Gastrocnemius medialis (tissue), 4 donors: ENCODE measurements around the gene ASPM. TPM values are rescaled to one million over a fixed set of nuclear protein-coding genes. Genes with fewer than 3 reads are reported as not detected.

Experiments
- ATAC-seq, 2 donors: fragments of 150-250 bp; one replicate each; pipeline ENCODE4 v1.9.1; 2016
- DNase-seq, 2 donors: peaks; one replicate each; pipeline ENCODE4 v3.0.0-alpha.2; 2019
- H3K27ac ChIP-seq, 4 donors: fragments of 200-600 bp; sonication (generic); 1 replicate in 1 of 4; 2 replicates in 3 of 4; pipeline ENCODE4 v1.5.1; 2016 to 2018; ENCODE audit warnings: mild to moderate bottlenecking in 2 of 4, moderate library complexity in 1 of 4
- H3K27me3 ChIP-seq, 3 donors: fragments of 200-600 bp; sonication (generic) in 2 of 3; 1 replicate in 1 of 3; 2 replicates in 2 of 3; pipeline versions ENCODE4 v1.5.1 to v1.6.0; 2016 to 2019; ENCODE audit warnings: mild to moderate bottlenecking in 1 of 3, moderate library complexity in 1 of 3
- H3K36me3 ChIP-seq, 2 donors: fragments of 200-600 bp; sonication (generic) in 1 of 2; one replicate each; pipeline ENCODE4 v1.5.1; 2017 to 2018
- H3K4me1 ChIP-seq, 2 donors: fragments of 200-600 bp; sonication (generic) in 1 of 2; one replicate each; pipeline ENCODE4 v1.5.1; 2016 to 2017; ENCODE audit warnings: mild to moderate bottlenecking in 2 of 2
- H3K4me3 ChIP-seq, 4 donors: fragments of 200-600 bp; sonication (generic) in 3 of 4; 1 replicate in 1 of 4; 2 replicates in 3 of 4; pipeline ENCODE4 v1.5.1; 2016 to 2019; ENCODE audit warnings: mild to moderate bottlenecking in 2 of 4
- H3K9me3 ChIP-seq, 3 donors: fragments of 200-600 bp; sonication (generic) in 2 of 3; 1 replicate in 1 of 3; 2 replicates in 2 of 3; pipeline ENCODE4 v1.5.1; 2016 to 2019
- CTCF ChIP-seq, 5 experiments: fragments of 450-650 bp in 3 of 5; fragments of 200-600 bp in 2 of 5; sonication (generic) in 2 of 5; IDR thresholded peaks in 4 of 5; conservative IDR thresholded peaks in 1 of 5; 1 replicate in 4 of 5; 2 replicates in 1 of 5; pipeline ENCODE4 v1.5.1; 2016 to 2019; ENCODE audit warnings: antibody characterized with exemption in 5 of 5, mild to moderate bottlenecking in 3 of 5, moderate library complexity in 3 of 5
- POLR2A ChIP-seq, 2 donors: fragments of 450-650 bp; IDR thresholded peaks; one replicate each; pipeline ENCODE4 v1.6.1; 2017; ENCODE audit warnings: antibody characterized with exemption in 2 of 2, mild to moderate bottlenecking in 2 of 2, moderate library complexity in 2 of 2
- in situ Hi-C, 4 donors: fragments of 200-750 bp; cut with MboI; loops; one replicate each; pipeline versions ENCODE4 v1.15.0 to v1.8.0; 2017; ENCODE audit warnings: low sequenced_read_pairs in 4 of 4
- intact Hi-C: fragments of 100-400 bp; cut with DNase I; formaldehyde crosslinking; loops from one replicate; pipeline ENCODE4 v1.15.1; 2023; ENCODE audit warnings: low total_unique reads
- total RNA-seq, 4 donors: library from RNA; depleted of rRNA; stranded (reverse); fragments of >200 nt; gene quantifications; one replicate each; pipeline versions ENCODE4 v1.1.0 to v1.2.3, GENCODE V29; 2016

The ASPM gene
- total RNA-seq, 4 donors from 2014 or later: 0.05 to 0.52 (median 0.26) TPM

GRCh38 chr1:197150336-197151005 lies 4.0 kb upstream of the ASPM start:
- ATAC-seq: no peak
- no peak for DNase-seq
- H3K36me3 ChIP-seq: no peaks in the 10 kb centered on the region
- H3K9me3 ChIP-seq: no peaks in the 10 kb centered on the region
- intact Hi-C loops: no loop called here
- H3K4me1 ChIP-seq: peaks cover 0 to 6% of the 10 kb centered on the region in 2 donors
- no peak overlapping the region for H3K27ac ChIP-seq
- no peak for TF ChIP-seq POLR2A (IDR thresholded peaks at IDR 0.05)
- no peak for TF ChIP-seq CTCF (IDR thresholded peaks at IDR 0.05 in 4 of 5, conservative IDR thresholded peaks at IDR 0.05 in 1 of 5)
- peaks cover 0 to 4% (median 1%) of the 10 kb centered on the region in 3 donors for H3K27me3 ChIP-seq
- in situ Hi-C loops: no loop called here
- H3K4me3 ChIP-seq: no peak overlapping the region

- Histone ChIP-seq H3K27ac (no peak overlapping the region), H3K27me3 (peaks cover 0 to 9% (median 3%) of the 10 kb centered on the region in 3 donors), H3K9me3 (no peaks in the 10 kb centered on the region), H3K4me1 (peaks cover 0 to 6% of the 10 kb centered on the region in 2 donors), H3K4me3 (no peak overlapping the region), H3K36me3 (no peaks in the 10 kb centered on the region)
- TF ChIP-seq CTCF (IDR thresholded peaks at IDR 0.05 in 4 of 5, conservative IDR thresholded peaks at IDR 0.05 in 1 of 5) (no peak), POLR2A (IDR thresholded peaks at IDR 0.05) (no peak)
- ATAC-seq (no peak), DNase-seq (no peak)
- in situ Hi-C loops (no loop called here), intact Hi-C loops (loop anchor here (5.0 kb wide), 1 partner anchor 48 kb away; no protein-coding TSS in a partner anchor)
Observed at GRCh38 chr1:197149340-197149739, 2.9 kb upstream of the ASPM start.

GRCh38 chr1:197145446-197146024 lies 934 bp downstream of the ASPM start:
- Histone ChIP-seq H3K36me3 (no peaks in the 10 kb centered on the region), H3K4me1 (peaks cover 0 to 6% of the 10 kb centered on the region in 2 donors), H3K4me3 (peak overlapping the region; percentile 69 to 78 (median 74)), H3K9me3 (no peaks in the 10 kb centered on the region), H3K27ac (no peak overlapping the region), H3K27me3 (peaks cover 0 to 11% (median 3%) of the 10 kb centered on the region in 3 donors)
- ATAC-seq (no peak), DNase-seq (no peak)
- in situ Hi-C loops: no loop called here
- intact Hi-C loops: loop anchor here (5.0 kb wide), 1 partner anchor 52 kb away; no protein-coding TSS in a partner anchor
- TF ChIP-seq POLR2A (IDR thresholded peaks at IDR 0.05) (no peak), CTCF (IDR thresholded peaks at IDR 0.05 in 4 of 5, conservative IDR thresholded peaks at IDR 0.05 in 1 of 5) (no peak)

GRCh38 chr1:197144570-197145325 lies 1.7 kb downstream of the ASPM start:
- no peak overlapping the region for H3K27ac ChIP-seq
- intact Hi-C loops (loop anchor here (5.0 kb wide), 1 partner anchor 53 kb away; no protein-coding TSS in a partner anchor), in situ Hi-C loops (no loop called here)
- no peak for TF ChIP-seq CTCF (IDR thresholded peaks at IDR 0.05 in 4 of 5, conservative IDR thresholded peaks at IDR 0.05 in 1 of 5)
- no peak for TF ChIP-seq POLR2A (IDR thresholded peaks at IDR 0.05)
- peaks cover 0 to 11% (median 3%) of the 10 kb centered on the region in 3 donors for H3K27me3 ChIP-seq
- no peaks in the 10 kb centered on the region for H3K36me3 ChIP-seq
- peaks cover 0 to 6% of the 10 kb centered on the region in 2 donors for H3K4me1 ChIP-seq
- DNase-seq (no peak), ATAC-seq (no peak)
- H3K4me3 ChIP-seq: no peak overlapping the region
- H3K9me3 ChIP-seq: no peaks in the 10 kb centered on the region
